Mucosa of stomach (tissue), 1 donor: ENCODE measurements around the gene KMT2E.

Source experiments
- H3K27me3 ChIP-seq: one replicate; pipeline ENCODE4 v1.7.0; 2013; ENCODE audit warnings: mild to moderate bottlenecking, low read length; ENCODE audit not compliant: control insufficient read depth, insufficient read depth
- H3K36me3 ChIP-seq: one replicate; pipeline ENCODE4 v1.7.0; 2013; ENCODE audit warnings: low read length; ENCODE audit not compliant: control insufficient read depth, insufficient read depth
- H3K4me1 ChIP-seq: one replicate; pipeline ENCODE4 v1.7.0; 2013; ENCODE audit warnings: mild to moderate bottlenecking, low read length; ENCODE audit not compliant: control insufficient read depth, insufficient read depth
- H3K4me3 ChIP-seq: one replicate; pipeline ENCODE4 v1.7.0; 2013; ENCODE audit warnings: low read length
- H3K9ac ChIP-seq: one replicate; pipeline ENCODE4 v1.7.0; 2013; ENCODE audit warnings: mild to moderate bottlenecking, low read length, moderate library complexity
- H3K9me3 ChIP-seq: one replicate; pipeline ENCODE4 v1.7.0; 2013; ENCODE audit warnings: mild to moderate bottlenecking, low read length, moderate library complexity; ENCODE audit not compliant: control insufficient read depth
- donor health status: Pancreatic carcinoma.

KMT2E gene

GRCh38 chr7:105107458-105107857, 93.5 kb downstream of the KMT2E start:
- Histone ChIP-seq H3K27me3 (no peaks in the 10 kb centered on the region), H3K9me3 (no peaks in the 10 kb centered on the region), H3K36me3 (peaks cover 15% of the 10 kb centered on the region), H3K9ac (no peak overlapping the region), H3K4me3 (no peak overlapping the region), H3K4me1 (peaks cover 7% of the 10 kb centered on the region)

- Histone ChIP-seq H3K9me3 (no peaks in the 10 kb centered on the region), H3K36me3 (peaks cover 11% of the 10 kb centered on the region), H3K4me1 (peaks cover 11% of the 10 kb centered on the region), H3K9ac (no peak overlapping the region), H3K27me3 (no peaks in the 10 kb centered on the region), H3K4me3 (no peak overlapping the region)
Measured at GRCh38 chr7:105112440-105113418, 98.7 kb downstream of the KMT2E start.

- H3K4me3 ChIP-seq: no peak overlapping the region
- H3K9me3 ChIP-seq: no peaks in the 10 kb centered on the region
- H3K4me1 ChIP-seq: no peaks in the 10 kb centered on the region
- H3K27me3 ChIP-seq: no peaks in the 10 kb centered on the region
- H3K36me3 ChIP-seq: no peaks in the 10 kb centered on the region
- H3K9ac ChIP-seq: no peak overlapping the region
Measured at GRCh38 chr7:105118612-105119600, 104.9 kb downstream of the KMT2E start.

GRCh38 chr7:105122619-105123018, 108.6 kb downstream of the KMT2E start:
- Histone ChIP-seq H3K9ac (no peak overlapping the region), H3K36me3 (no peaks in the 10 kb centered on the region), H3K4me1 (no peaks in the 10 kb centered on the region)

GRCh38 chr7:105125745-105126144, 111.7 kb downstream of the KMT2E start:
- Histone ChIP-seq H3K9ac (no peak overlapping the region), H3K36me3 (no peaks in the 10 kb centered on the region), H3K4me1 (no peaks in the 10 kb centered on the region), H3K9me3 (no peaks in the 10 kb centered on the region), H3K27me3 (no peaks in the 10 kb centered on the region), H3K4me3 (no peak overlapping the region)

More at GRCh38 chr7:105122619-105123018, 108.6 kb downstream of the KMT2E start:
- Histone ChIP-seq H3K4me3 (no peak overlapping the region), H3K9me3 (no peaks in the 10 kb centered on the region), H3K27me3 (no peaks in the 10 kb centered on the region)

- no peak overlapping the region for H3K4me3 ChIP-seq
- H3K4me1 ChIP-seq: no peaks in the 10 kb centered on the region
- no peak overlapping the region for H3K9ac ChIP-seq
- H3K9me3 ChIP-seq: no peaks in the 10 kb centered on the region
- no peaks in the 10 kb centered on the region for H3K27me3 ChIP-seq
- H3K36me3 ChIP-seq: no peaks in the 10 kb centered on the region
Measured at GRCh38 chr7:105126436-105126975, 112.5 kb downstream of the KMT2E start.

- H3K4me3 ChIP-seq: no peak overlapping the region
- no peak overlapping the region for H3K9ac ChIP-seq
- no peaks in the 10 kb centered on the region for H3K27me3 ChIP-seq
- H3K9me3 ChIP-seq: no peaks in the 10 kb centered on the region
- H3K4me1 ChIP-seq: no peaks in the 10 kb centered on the region
- H3K36me3 ChIP-seq: no peaks in the 10 kb centered on the region
Measured at GRCh38 chr7:105127179-105127578, 113.2 kb downstream of the KMT2E start.

GRCh38 chr7:105130048-105130447, 116.0 kb downstream of the KMT2E start:
- H3K9ac ChIP-seq: no peak overlapping the region
- no peaks in the 10 kb centered on the region for H3K4me1 ChIP-seq
- H3K9me3 ChIP-seq: no peaks in the 10 kb centered on the region
- H3K4me3 ChIP-seq: no peak overlapping the region
- H3K36me3 ChIP-seq: no peaks in the 10 kb centered on the region
- H3K27me3 ChIP-seq: no peaks in the 10 kb centered on the region

- H3K4me3 ChIP-seq: no peak overlapping the region
- no peaks in the 10 kb centered on the region for H3K36me3 ChIP-seq
- H3K27me3 ChIP-seq: no peaks in the 10 kb centered on the region
- H3K9ac ChIP-seq: no peak overlapping the region
- no peaks in the 10 kb centered on the region for H3K9me3 ChIP-seq
- H3K4me1 ChIP-seq: no peaks in the 10 kb centered on the region
Measured at GRCh38 chr7:105130580-105130979, 116.6 kb downstream of the KMT2E start.

- H3K9ac ChIP-seq: no peak overlapping the region
- no peaks in the 10 kb centered on the region for H3K9me3 ChIP-seq
- no peak overlapping the region for H3K4me3 ChIP-seq
- no peaks in the 10 kb centered on the region for H3K36me3 ChIP-seq
- H3K27me3 ChIP-seq: no peaks in the 10 kb centered on the region
- H3K4me1 ChIP-seq: peaks cover 2% of the 10 kb centered on the region
Measured at GRCh38 chr7:105131033-105131656, 117.1 kb downstream of the KMT2E start.

GRCh38 chr7:105131890-105132289, 117.9 kb downstream of the KMT2E start:
- H3K4me1 ChIP-seq: peaks cover 10% of the 10 kb centered on the region
- no peaks in the 10 kb centered on the region for H3K9me3 ChIP-seq
- no peaks in the 10 kb centered on the region for H3K27me3 ChIP-seq
- no peak overlapping the region for H3K4me3 ChIP-seq
- no peaks in the 10 kb centered on the region for H3K36me3 ChIP-seq
- H3K9ac ChIP-seq: no peak overlapping the region
